Right forelimb (tissue), 1 donor: ENCODE measurements around the gene CHD5.
A peak's percentile ranks its signal among the peaks of the same experiment; 100 is the strongest.

ENCODE experiments used
- DNase-seq: peaks from one replicate; pipeline ENCODE4 v3.0.0-alpha.2; 2018

CHD5 gene

DNA sequence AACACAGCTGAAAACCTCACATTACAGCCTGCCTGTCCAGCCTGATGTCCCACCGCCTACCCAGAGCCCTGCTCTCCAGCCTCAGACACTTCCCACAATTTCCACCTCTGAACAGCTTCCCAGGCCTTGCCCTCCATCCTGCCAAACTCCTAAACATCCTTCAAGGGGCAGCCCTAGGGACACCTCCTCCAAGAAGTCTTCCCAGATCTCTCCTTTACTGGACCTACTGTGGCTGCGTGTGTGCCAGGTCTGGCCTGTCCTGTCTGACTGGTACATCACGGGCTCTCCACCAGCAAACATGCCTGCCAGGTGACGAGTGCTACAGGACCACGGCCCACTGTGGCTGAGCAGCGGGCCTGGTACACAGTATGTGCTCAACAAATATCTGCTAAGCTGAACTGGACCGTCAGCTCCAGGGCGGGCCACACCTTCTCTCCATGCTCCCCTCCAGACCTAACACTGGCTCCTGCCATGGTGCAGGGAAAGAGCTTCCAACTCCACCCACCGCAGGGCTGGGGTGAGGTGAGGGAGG is 28.8 kb downstream of the CHD5 start:
- no peak for DNase-seq

DNA sequence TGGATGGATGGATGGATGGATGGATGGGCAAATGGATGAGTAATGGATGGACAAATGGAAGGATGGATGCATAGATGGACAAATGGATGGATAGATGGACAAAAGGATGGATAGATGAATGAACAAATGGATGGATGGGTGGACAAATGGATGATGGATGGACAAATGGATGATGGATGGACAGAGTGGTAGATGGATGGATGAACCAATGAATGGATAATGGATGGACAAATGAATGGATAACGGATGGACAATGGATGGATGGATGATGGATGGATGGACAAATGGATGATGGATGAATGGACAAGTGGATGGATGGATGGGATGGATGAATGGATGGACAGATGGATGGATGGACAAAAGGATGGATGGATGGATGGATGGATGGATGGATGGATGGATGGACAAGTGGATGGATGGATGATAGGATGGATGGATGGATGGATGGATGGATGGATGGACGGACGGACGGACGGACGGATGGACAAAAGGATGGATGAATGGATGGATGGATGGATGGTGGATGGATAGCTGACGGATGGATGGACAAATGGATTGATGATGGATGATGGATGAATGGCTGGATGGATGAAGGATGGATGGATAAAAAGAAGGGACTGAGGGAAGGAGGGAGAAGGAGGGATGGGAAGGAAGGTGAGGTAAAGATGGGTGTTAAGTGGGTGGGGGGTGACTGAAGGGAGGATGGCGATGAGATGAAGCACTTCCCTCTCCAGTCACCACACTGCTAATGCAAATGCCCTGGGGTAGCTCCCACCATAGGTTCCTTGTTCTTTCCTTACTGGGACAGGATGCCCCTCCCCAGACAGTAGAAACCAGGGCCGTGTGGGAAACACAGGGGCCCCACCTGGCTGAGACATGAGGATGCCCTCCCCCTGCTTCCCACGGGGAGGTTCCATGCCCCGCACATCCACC is 29.8 kb downstream of the CHD5 start:
- no peak for DNase-seq

DNA sequence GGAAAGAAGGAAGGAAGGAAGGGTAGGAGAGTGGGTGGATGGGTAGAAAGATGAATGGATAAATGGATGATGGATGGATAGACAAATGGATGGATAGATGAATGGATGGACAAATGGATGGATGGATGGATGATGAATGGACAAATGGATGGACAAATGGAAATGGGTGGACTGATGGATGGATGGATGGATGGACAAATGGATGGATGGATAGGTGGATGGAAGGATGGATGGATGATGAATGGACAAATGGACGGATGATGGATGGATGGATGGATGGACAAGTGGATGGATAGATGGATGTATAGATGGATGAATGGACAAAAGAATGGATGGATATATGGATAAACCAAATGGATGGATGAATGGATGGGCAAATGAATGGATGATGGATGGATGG is 30.5 kb downstream of the CHD5 start:
- DNase-seq, result no peak

DNA sequence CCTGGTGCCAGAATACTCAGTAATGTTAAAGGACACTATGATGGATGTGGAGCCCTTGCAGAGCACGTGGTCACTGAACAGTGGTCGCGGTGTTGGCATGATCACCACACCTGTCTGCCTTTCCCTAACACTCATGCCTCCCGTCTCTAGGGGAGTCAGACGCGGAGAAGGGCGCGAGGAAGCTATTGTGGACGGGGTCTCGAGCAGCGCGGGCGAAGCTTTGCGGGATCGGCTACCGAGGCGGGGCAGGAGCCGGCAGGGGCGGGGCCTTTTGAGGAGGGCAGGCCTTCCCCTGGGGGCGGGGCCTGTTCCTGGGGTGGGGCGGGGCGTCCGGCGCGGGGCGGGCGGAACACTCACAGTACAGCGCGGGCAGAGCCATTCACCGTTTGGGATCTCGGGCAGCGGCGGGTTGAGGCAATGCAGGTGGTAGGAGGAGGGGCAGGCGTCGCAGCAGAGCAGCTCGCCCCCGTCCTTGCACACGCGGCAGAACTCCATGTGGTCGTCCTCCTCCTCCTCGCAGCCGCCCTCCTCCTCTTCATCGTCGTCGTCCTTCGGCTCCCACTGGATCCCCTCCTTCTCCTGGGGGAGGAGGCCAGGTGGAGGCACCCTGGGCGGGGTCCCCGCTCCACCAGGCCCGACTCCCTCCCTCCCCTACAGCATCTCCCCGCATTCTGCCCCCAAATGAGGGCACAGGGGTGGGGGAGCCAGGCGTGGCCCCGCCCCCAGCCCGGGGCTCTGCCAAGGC is 31.5 kb downstream of the CHD5 start:
- DNase-seq, result no peak

DNA sequence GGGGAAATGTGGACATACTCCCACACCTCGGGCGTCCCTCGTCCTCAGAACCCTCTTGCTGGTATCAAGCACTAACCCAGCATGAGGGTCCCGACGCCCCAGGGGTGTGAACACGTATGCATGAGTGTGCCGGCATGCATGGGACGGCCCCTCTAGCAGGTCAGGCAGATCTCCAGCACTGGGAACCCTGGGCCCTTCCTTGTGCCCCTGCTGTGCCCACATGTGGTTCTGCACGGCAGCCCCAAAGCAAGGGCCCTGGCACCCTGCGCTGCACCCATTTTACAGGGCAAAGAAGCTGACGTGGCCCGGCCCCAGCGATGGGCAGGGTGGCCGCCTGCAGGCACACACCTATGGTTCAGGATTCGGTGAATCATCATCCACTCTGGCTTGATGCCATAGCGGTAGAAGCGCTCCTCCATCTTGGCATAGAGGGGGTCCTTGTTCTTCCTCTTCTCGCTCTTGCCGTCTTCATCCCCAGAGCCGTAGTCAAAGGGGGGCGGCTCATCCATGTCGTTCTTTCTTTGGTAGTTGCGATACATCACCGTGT is 34.2 kb downstream of the CHD5 start:
- DNase-seq, result no peak

DNA sequence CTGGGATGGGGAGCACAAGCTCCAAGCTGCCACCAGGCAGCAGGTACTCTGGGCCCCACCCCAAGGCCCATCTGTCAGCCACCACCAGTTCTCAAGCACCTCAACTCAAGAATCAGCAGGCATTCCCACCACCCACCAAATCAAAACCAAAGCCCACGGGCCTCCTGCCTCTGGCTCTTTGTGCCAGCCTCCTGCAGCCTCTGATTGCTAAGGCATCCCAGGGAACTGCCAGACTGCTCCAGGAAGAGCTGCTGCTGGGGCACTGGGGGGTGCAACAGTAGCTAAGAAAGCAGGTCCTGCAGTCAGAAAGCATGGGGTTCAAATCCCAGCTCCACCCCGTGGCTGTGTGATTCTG is 34.7 kb downstream of the CHD5 start:
- no peak for DNase-seq

DNA sequence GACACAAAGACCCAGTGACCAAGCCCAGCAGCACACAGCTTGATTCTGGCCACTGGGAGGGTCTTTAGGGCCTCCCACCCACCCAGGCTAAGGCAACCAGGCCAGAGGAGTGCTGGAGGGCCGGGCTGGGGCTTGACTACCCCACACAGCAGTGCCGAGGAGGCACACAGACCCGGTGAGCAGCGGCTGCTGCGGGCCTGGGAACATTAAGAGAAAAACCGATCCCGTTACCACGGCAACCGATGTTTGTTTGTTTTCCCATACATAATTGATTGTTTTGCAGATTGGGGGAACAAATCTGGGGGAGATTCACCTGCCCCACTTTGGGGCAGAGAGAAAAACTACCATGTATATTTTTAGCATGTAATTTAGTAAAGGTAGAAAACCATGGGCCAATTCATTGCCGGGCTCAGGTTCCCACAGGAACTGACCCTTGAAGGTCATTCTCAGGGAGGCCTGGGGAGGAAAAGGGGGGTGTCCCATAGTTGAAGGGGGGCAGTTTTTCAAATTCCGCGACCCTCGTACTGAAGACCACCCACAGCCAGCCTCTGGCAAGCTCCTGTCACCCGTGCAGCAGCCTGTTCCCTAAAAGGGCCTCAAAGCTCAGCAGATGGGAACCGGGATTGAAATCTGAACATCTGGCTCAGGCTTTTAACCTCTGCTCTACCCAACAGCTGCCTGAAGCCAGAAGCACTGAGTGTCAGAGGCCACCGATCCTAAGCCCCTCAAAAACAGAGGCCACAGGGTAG is 35.3 kb downstream of the CHD5 start:
- peak; percentile 54 for DNase-seq

DNA sequence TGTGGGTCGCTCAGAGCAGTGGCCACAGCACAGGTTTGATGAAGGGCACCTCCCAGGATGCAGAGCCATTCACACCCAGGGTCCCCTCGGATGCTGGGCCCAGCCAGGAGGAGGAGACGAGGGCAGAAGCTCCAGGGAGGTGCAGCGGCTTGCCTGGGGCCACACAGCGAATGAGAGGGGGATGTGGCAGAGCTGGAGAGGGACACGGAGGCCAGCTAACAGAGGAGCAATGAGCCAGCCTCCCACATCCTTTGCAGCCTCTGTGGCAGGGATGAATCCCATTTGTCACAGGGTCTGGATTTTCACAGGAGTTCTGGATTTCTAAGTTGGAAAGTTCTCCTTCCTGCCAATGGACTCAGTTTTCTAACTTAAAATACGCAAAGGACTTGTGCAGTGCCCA is 35.9 kb downstream of the CHD5 start:
- no peak for DNase-seq

DNA sequence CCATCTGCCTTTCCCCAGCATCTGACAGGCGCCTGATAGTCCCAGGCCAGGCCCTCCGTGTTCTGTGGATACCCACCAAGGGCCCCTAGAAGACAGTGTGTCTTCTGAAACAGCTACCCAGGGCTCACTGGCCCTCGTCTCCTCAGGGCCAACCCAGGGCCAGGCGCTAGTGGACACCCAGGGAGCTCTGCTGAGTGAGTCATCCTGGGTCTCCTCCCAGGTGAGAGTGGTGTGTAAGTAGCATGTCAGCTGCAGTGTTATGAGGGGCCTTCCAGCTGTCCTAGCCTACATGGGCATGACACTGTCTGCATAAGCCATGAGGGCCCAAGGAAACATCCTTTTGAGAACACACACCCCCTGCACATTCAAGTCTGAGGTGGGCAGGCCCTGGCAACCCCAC is 36.7 kb downstream of the CHD5 start:
- no peak for DNase-seq

DNA sequence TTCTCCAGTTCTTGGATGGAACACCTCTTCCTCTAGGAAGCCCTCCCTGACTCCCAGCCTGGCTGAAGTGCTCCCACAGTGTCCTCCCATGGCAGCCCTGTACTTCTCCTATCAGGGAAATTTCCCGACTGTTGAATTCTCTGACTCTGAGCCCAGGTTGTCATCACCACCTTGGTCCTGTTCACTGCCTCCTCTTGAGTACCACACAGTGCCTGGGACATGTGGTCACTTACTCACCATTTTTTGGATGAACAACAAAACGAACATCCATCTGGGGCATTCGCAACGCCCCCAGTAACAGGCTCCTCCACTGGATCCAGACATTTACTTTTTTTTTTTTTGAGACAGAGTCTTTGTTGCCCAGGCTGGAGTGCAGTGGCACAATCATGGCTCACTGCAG is 37.4 kb downstream of the CHD5 start:
- DNase-seq, result no peak

DNA sequence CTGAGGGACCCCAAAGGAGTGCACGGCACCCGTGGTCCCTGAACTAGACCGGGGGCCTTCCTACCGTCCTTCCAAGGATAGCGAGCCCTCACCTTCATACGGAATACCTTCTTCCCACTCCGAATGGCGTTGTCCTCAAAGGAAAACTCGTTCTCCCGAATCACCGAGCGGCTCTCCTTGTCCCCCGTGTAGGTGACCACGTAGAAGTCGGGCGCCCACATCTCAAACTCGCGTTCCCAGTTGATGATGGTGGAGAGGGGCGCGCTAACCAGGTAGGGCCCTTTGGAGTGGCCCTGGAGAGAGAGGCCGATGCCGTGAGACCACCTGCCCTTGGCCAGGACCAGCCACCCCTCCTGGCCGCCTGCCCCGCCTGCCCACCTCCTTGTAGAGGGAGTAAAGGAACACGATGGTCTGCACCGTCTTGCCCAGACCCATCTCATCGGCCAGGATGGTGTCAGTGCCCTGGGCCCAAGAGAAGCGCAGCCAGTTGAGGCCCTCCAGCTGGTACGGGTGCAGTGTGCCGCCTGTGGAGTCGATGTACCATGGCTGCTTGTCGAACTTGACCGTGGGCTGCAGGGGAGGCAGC is 38.0 kb downstream of the CHD5 start:
- no peak for DNase-seq

DNA sequence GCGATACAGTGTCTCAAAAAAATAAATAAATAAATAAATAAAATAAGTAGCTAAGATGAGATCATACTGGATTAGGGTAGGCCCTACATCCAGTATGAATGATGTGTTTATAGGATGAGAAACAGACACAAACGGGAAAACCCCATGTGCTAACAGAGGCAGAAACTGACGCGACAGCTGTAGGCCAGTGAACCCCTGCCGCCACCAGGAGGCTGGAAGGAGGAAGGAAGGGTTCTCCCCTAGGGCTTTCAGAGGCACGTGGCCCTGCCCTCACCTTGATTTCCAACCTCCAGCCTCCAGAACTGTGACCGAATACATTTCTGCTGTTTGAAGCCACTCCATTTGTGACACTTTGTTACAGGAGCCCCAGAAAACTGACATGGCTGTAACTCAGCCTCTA is 38.5 kb downstream of the CHD5 start:
- no peak for DNase-seq

DNA sequence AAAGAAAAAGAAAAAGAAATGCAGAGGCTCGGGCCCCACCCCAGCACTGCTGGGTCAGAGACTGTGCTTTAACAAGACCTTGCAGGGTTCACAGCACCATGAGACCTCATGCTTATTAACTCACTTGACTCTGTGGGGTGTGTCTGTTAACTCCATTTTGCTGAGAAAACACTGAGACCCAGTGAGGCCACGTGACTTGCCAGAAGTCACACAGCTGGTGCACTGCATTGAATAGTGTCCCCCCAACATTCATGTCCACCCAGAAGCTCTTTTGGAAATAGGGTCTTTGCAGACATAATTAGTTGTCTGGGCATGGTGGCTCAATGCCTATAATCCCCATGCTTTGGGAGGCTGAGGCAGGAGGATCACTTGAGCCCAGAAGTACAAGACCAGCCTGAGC is 39.7 kb downstream of the CHD5 start:
- DNase-seq, result no peak

DNA sequence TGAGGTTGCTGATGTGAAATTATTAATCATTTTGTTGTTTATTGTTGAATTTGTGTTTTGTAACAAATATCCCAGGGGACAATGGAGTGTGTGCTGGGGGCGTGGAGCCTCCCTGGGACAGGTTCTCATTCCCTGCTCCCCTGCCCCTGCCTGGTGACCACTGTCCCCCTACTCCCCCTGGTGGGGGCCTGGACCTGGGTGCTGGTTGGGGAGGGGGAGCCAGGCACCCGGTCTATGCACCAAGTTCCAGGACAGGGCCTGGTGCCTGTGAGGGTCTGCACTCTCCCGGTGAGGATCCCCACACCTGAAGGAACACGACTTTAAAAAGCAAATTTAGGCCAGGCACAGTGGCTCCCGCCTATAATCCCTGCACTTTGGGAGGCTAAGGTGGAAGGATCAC is 42.4 kb downstream of the CHD5 start:
- no peak for DNase-seq

DNA sequence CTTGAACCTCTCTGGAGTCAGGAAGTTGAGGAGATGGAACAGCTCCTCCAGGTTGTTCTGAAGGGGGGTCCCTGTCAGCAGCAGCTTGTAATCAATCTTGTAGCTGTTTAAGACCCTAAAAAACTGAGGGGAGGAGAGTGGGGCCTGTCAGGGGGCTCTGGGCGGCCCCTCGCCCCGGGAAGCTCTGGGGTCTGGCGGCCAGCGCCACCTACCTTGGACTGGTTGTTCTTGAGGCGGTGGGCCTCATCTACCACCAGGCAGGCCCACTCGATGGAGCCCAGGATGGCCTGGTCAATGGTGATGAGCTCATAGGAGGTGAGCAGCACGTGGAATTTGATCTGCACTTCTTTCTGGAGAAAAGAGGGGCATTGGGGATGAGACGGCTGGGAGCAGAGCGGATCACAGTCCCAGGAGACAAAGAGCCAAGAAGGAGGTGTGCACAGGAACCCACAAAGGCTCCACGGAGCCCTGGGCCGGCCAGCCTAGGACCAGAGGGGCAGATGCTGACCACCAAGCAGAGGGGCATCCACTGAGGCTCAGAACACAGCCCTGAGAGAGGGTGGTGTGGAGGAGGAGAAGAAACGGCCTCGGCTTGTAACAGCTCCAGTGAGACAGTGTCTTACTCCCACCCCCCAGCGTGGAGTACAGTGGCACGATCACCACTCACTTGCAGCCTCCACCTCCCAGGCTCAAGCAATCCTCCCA is 43.5 kb downstream of the CHD5 start:
- DNase-seq, result no peak

DNA sequence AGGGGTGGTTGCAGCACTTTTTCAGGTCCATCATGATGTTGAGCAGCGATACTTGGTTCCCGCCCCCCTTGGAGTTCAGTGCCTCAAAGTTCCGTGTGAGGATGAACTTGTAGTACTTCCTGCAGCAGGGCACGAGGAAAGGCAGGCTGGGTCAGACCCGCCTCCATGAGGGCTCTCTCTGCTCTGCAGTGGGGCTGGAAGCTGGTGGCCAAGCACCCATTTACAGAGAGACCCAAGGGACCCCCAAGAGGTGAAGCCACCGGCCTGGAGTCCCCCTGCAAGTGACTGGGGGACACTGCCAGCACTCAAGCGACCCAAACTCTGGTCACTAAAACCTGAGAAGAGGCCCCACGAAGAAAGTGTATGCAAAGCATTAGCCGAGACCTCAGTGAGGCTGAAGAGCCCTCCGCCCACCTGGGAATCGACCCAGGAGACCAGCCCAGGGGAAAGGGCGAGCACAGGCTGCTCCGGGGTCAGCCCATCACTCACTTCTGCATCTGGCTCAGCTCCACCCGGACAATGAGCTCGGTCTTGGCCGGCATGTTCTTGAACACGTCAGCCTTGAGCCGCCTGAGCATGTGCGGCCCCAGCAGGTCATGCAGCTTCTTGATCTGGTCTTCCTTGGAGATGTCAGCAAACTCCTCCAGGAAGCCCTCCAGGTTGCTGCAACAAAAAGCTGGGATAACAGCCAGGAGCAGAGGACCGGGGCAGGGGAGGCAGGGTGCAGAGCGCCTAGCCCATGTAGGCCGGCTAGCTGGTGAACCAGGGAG is 45.2 kb downstream of the CHD5 start:
- peak; percentile 31 for DNase-seq

DNA sequence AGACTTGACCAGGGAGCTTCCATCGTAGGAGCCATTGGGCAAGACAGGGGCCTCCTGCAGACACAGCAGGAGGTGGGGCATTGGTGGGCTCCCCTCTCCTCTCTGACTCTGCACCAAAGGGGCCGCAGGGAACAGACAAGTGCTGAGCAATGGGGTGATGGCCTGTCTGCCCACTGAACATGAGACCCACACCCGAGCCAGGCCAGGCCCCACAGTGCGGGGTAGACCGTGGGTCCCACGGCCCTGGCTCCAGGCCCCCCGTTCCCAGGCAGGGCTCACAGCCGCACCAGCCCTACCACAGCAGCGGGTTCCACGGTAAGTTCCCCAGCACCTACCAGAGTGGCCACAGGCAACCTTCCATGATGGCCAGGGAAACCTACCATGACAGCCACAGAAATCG is 45.9 kb downstream of the CHD5 start:
- DNase-seq, result peak; percentile 4

DNA sequence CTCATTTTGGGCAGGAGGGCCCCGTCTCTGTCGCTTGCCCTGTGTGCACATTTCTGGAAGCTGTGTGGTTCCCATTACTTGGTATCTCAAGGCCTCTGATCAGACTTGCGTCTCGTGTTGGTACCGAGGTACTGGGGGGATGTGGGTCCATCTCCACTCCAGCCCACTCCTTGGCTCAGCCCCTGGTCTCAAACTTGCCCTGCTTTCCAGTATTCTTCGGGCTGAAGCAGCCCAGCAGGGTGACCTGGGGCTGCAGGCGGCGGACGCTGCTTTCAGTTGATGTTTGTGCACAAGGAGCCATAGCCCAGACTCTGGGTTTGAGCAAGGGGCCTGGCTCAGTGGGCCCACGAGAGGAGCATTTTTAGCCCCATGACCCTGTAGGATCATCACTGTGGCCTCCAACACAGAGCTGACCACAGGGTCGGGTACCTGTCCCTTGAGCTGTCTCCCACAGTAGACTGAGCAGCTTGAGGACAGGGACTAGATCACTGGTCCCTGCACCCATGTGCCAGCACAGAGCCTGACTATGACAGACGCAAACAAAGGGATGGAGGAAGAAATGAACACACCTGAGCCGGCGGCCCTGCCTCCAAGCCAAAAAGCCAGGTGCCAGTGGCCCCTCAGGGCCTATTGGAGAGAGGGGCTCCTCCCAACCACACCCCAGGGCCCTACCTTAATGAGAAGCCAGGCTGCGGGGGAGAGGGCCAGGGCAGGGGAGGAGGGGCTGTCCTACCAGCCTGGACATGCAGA is 46.8 kb downstream of the CHD5 start:
- DNase-seq, result peak; percentile 10

DNA sequence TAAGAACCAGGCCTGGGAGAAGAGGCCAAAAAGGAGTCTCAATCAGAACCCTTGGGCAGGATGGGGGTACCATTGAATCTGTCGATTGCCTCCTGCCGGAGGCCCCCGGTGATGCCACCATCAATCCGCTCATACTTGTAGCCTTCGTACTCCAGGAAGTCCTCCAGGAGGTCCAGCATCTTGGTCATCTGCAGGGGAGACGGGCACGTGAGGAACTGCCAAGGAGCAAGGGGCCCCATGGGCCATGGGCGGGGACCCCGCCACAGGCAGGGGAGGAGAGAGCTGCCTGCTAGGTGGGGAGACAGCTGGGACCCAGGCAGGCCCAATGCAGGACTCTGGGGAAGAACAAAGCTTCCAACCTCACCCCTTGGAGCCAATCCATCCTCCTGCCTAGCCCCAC is 48.6 kb downstream of the CHD5 start:
- DNase-seq, result peak; percentile 11

DNA sequence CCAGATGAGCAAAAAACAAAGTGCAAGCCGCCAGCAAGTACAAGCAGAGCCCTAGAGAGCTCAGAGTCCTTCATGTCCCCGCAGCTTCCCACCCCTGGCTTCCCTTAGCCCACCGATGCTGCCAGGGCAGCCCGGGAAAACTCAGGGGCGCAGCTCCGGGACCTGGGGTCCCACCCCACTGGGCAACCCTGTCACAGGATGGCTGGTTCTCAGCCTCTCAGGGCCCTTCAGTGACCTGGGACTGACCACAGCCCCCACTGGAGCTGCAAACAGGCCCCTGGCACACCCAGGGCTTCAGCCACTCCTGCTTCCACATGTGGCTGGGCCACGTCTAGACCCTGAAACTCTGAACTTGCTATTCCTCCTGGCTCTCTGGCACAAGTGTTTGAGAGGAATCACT is 49.5 kb downstream of the CHD5 start:
- peak; percentile 23 for DNase-seq
